Measurements from ENCODE around the gene TASP1. TPM values are rescaled to one million over a fixed set of nuclear protein-coding genes. Genes with fewer than 3 reads are reported as not detected.
A peak's percentile ranks its signal among the peaks of the same experiment; 100 is the strongest.
"Not testable (repeated sequence)": the region's sequence is repeated elsewhere in the genome, so short reads cannot be mapped to it uniquely, and the experiment has no call there.

The TASP1 gene
- total RNA-seq, 1 donor from 2014 or later, result 22.8 TPM

DNA sequence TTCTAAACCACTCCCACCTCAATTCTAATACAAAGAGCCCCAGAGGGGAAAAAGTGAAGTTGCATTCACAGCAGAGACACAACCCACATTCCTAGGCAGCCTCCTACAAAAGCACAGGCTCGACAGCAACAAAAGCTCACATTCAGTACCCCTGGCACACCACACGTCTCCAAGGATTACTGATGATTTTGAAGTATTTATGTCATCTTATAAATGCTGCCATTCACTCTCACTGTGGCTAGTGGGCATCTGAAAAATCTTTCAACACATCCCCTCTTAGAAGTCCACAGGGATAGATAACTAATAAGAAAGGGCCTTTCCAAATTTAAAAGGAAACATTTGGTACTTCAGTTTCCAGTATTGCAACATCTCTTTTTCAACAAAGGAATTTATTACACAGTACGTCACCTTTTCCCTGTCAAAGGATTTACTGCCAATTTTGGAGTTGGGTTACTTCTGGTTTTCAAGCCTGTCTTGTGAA lies 146.7 kb downstream of the TASP1 start:
- H3K27ac Mint-ChIP-seq, result peak overlapping the region; percentile 69
- DNase-seq (ENCODE audit: low spot score in 2 of 2, unreplicated experiment in 2 of 2), result no peak
- H3K4me1 Mint-ChIP-seq, result peaks cover 22% of the 10 kb centered on the region
- H3K9me3 Mint-ChIP-seq, result peaks cover 7% of the 10 kb centered on the region
- peaks cover 3% of the 10 kb centered on the region for H3K36me3 Mint-ChIP-seq
- no peaks in the 10 kb centered on the region for H3K27me3 Mint-ChIP-seq (ENCODE audit: low read depth)
- TF ChIP-seq, protein P1, sequence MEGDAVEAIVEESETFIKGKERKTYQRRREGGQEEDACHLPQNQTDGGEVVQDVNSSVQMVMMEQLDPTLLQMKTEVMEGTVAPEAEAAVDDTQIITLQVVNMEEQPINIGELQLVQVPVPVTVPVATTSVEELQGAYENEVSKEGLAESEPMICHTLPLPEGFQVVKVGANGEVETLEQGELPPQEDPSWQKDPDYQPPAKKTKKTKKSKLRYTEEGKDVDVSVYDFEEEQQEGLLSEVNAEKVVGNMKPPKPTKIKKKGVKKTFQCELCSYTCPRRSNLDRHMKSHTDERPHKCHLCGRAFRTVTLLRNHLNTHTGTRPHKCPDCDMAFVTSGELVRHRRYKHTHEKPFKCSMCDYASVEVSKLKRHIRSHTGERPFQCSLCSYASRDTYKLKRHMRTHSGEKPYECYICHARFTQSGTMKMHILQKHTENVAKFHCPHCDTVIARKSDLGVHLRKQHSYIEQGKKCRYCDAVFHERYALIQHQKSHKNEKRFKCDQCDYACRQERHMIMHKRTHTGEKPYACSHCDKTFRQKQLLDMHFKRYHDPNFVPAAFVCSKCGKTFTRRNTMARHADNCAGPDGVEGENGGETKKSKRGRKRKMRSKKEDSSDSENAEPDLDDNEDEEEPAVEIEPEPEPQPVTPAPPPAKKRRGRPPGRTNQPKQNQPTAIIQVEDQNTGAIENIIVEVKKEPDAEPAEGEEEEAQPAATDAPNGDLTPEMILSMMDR (IDR thresholded peaks at IDR 0.05; ENCODE audit: unreplicated experiment), result no peak
- no peak overlapping the region for H3K4me3 Mint-ChIP-seq

DNA sequence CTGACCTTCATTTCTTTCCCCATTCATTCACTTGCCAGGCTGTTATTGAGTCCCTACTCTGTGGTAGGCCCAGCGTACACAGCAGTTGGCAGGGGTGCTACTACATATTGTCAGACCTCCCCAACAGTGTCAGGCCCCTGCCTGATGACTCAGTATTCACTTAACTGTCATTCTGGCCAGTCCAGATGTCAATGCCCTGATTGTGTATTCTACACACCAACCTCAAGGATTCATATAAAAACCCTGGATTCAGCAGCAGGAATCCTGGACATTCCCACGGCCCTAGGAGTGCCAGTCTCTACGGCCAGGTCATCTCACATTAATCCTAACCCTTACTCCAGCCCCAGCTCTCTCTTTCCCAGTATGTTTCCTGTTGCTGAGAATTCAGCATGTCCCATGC lies 151.5 kb downstream of the TASP1 start:
- Mint-ChIP-seq H3K27ac (no peak overlapping the region), H3K27me3 (ENCODE audit: low read depth) (no peaks in the 10 kb centered on the region), H3K4me1 (peaks cover 14% of the 10 kb centered on the region), H3K36me3 (peaks cover 17% of the 10 kb centered on the region), H3K4me3 (no peak overlapping the region), H3K9me3 (peaks cover 4% of the 10 kb centered on the region)
- TF ChIP-seq, protein P1 (IDR thresholded peaks at IDR 0.05; ENCODE audit: unreplicated experiment), result no peak
- no peak for DNase-seq (ENCODE audit: low spot score in 2 of 2, unreplicated experiment in 2 of 2)

DNA sequence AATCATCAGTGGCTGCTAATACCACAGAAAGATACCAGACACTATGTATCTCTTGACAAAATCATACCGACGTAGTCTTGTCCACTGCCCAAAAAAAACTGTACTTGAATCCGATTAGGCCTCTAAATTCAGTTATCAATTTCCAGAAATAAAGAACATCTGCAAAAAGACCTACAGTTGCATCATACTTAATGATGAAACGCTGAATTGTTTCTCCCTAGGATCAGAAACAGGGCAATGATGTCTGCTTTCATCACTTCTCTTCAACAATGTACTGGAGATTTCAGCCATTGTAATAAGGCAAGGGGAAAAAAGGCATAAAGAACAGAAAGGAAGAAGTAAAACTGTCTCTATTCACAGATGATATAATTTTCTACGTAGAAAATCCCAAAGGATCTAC lies 152.0 kb downstream of the TASP1 start:
- DNase-seq (ENCODE audit: low spot score in 2 of 2, unreplicated experiment in 2 of 2), result no peak
- Mint-ChIP-seq H3K4me3 (no peak overlapping the region), H3K4me1 (peaks cover 9% of the 10 kb centered on the region), H3K9me3 (peaks cover 8% of the 10 kb centered on the region), H3K27me3 (ENCODE audit: low read depth) (no peaks in the 10 kb centered on the region), H3K27ac (no peak overlapping the region), H3K36me3 (peaks cover 22% of the 10 kb centered on the region)
- TF ChIP-seq, protein P1 (IDR thresholded peaks at IDR 0.05; ENCODE audit: unreplicated experiment), result no peak

DNA sequence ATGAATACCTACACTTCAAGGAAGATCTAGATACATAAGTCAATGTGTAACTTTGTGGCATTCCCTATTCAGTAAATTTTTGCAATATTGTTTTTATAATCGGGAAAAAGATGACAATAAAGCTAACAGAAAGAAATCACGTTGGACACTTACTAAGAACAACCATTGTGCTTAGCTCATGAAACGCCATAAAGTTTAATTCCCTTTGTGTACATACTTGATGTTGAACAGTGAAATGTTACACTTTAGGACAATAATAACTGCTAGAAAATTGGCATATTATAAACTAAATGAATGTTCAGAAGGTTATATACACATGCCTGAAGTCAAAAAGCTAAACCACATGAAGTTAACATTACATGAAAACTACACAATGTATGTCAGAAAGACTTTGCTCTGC lies 153.2 kb downstream of the TASP1 start:
- H3K36me3 Mint-ChIP-seq, result peaks cover 31% of the 10 kb centered on the region
- H3K9me3 Mint-ChIP-seq, result peaks cover 17% of the 10 kb centered on the region
- TF ChIP-seq, protein P1 (IDR thresholded peaks at IDR 0.05; ENCODE audit: unreplicated experiment), result no peak
- H3K4me1 Mint-ChIP-seq, result no peaks in the 10 kb centered on the region
- DNase-seq (ENCODE audit: low spot score in 2 of 2, unreplicated experiment in 2 of 2), result no peak
- no peaks in the 10 kb centered on the region for H3K27me3 Mint-ChIP-seq (ENCODE audit: low read depth)
- no peak overlapping the region for H3K4me3 Mint-ChIP-seq
- H3K27ac Mint-ChIP-seq, result no peak overlapping the region

DNA sequence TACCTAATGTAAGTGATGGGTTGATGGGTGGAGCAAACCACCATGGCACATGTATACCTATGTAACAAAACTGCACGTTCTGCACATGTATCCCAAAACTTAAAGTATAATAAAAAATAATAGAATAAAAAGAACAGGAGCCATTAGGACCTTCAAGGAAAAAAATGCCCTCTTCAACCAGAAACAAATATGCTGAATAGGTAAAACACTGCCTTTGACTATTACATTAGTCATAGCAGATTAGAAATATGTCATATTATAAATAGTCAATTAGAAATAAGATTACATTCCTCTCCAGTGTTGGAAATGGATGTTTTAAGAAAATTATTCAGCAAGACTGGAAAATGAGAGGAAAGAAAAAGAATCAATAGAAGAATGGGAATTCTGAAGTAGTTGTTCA lies 153.7 kb downstream of the TASP1 start:
- not testable (repeated sequence) for DNase-seq (ENCODE audit: low spot score in 2 of 2, unreplicated experiment in 2 of 2); H3K4me3 Mint-ChIP-seq; H3K27ac Mint-ChIP-seq; H3K4me1 Mint-ChIP-seq; H3K27me3 Mint-ChIP-seq (ENCODE audit: low read depth)
- H3K9me3 Mint-ChIP-seq, result peaks cover 18% of the 10 kb centered on the region
- peaks cover 32% of the 10 kb centered on the region for H3K36me3 Mint-ChIP-seq

DNA sequence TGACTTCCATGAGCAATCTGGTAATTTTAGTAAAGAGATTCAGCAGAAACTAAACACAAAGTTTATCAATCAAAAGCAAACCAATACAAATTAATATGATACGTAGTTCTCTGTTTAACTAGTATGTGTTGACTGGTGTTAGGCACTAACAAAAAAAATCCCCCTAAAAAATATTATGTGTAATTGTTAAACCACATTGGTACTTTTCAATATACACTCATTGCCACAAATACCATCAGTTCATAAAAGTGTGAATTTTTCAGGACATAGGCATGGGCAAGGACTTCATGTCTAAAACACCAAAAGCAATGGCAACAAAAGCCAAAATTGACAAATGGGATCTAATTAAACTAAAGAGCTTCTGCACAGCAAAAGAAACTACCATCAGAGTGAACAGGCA lies 155.3 kb downstream of the TASP1 start:
- not testable (repeated sequence) for DNase-seq (ENCODE audit: low spot score in 2 of 2, unreplicated experiment in 2 of 2); H3K4me1 Mint-ChIP-seq; H3K4me3 Mint-ChIP-seq; H3K27ac Mint-ChIP-seq; H3K27me3 Mint-ChIP-seq (ENCODE audit: low read depth)
- peaks cover 35% of the 10 kb centered on the region for H3K36me3 Mint-ChIP-seq
- peaks cover 21% of the 10 kb centered on the region for H3K9me3 Mint-ChIP-seq

DNA sequence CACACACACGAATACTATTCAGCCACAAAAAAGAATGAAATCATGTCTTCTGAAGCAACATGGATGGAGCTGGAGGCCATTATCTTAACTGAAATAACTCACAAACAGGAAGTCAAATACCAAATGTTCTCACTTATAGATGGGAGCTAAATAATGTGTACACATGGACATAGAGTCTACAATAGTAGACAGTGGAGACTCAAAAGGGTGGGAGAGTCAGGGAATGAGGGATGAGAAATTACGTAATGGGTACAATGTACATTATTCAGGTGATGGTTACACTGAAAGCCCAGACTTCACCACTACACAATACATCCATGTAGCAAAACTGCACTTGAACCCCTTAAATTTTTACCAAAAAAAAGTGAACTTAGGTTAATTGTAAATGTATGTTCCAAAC lies 160.4 kb downstream of the TASP1 start:
- TF ChIP-seq, protein P1 (IDR thresholded peaks at IDR 0.05; ENCODE audit: unreplicated experiment), result no peak
- Mint-ChIP-seq H3K36me3 (peaks cover 47% of the 10 kb centered on the region), H3K27ac (no peak overlapping the region), H3K4me1 (no peaks in the 10 kb centered on the region), H3K4me3 (no peak overlapping the region), H3K27me3 (ENCODE audit: low read depth) (no peaks in the 10 kb centered on the region), H3K9me3 (peaks cover 32% of the 10 kb centered on the region)
- no peak for DNase-seq (ENCODE audit: low spot score in 2 of 2, unreplicated experiment in 2 of 2)

Data from mesothelial cell of epicardium (in vitro differentiated cells).